SK-N-SH (cell line): Measurements from ENCODE around the gene BTBD16. TPM values are rescaled to one million over a fixed set of nuclear protein-coding genes. Genes with fewer than 3 reads are reported as not detected.

Experiments used
- CTCF ChIA-PET: fragments of 300-600, 350-600 bp; formaldehyde crosslinking; extraction: SDS; loops from one replicate; lab custom pipeline; 2021; lab: Yijun Ruan, JAX
- POLR2A ChIA-PET: fragments of 350-600 bp; sonication (Branson Sonifier 250); formaldehyde crosslinking; extraction: SDS; loops from one replicate; lab custom pipeline; 2020; ENCODE audit warnings: antibody characterized with exemption, inconsistent platforms; lab: Yijun Ruan, JAX
- DNase-seq: peaks from one replicate; pipeline ENCODE4 v3.0.0; 2012
- H2AFZ ChIP-seq: fragments of 200-600 bp; sonication (generic); 2 replicates; pipeline ENCODE4 v1.8.1; 2016; ENCODE audit warnings: antibody characterized with exemption, mild to moderate bottlenecking, low read depth
- H3F3A ChIP-seq: fragments of 200-600 bp; sonication (generic); replicated peaks from 2 replicates; pipeline ENCODE3; 2016; ENCODE audit warnings: antibody characterized with exemption, mild to moderate bottlenecking; ENCODE audit not compliant: insufficient read depth
- H3K27ac ChIP-seq, 2 experiments: fragments of 200-500 bp in 1 of 2; fragments of 200-600 bp in 1 of 2; sonication (Bioruptor generic) in 1 of 2; sonication (generic), shearing (Covaris generic) in 1 of 2; 2 replicates each; pipeline versions ENCODE4 v1.5.1 to v1.6.1; 2014 to 2016; ENCODE audit warnings: low read depth in 2 of 2, inconsistent platforms in 1 of 2, low read length in 1 of 2, mild to moderate bottlenecking in 1 of 2, mixed read lengths in 1 of 2
- H3K27me3 ChIP-seq: fragments of 200-600 bp; sonication (generic), shearing (Covaris generic); 2 replicates; pipeline ENCODE4 v1.6.1; 2016; ENCODE audit warnings: mixed run types; ENCODE audit not compliant: insufficient read depth
- H3K36me3 ChIP-seq, 2 experiments: fragments of 200-500 bp in 1 of 2; fragments of 200-600 bp in 1 of 2; sonication (Bioruptor generic) in 1 of 2; sonication (generic) in 1 of 2; replicated peaks in 1 of 2; 2 replicates each; pipeline versions ENCODE3 to v1.5.1; 2014 to 2016; ENCODE audit warnings: low read length in 1 of 2, mild to moderate bottlenecking in 1 of 2; ENCODE audit not compliant: insufficient read depth in 2 of 2, control insufficient read depth in 1 of 2
- H3K4me1 ChIP-seq, 2 experiments: fragments of 200-500 bp in 1 of 2; fragments of 200-600 bp in 1 of 2; sonication (Bioruptor generic) in 1 of 2; sonication (generic), shearing (Covaris generic) in 1 of 2; 2 replicates each; pipeline versions ENCODE4 v1.5.1 to v1.6.1; 2014 to 2016; ENCODE audit warnings: low read depth in 1 of 2, low read length in 1 of 2, mixed run types in 1 of 2; ENCODE audit not compliant: insufficient read depth in 2 of 2, control insufficient read depth in 1 of 2
- H3K4me2 ChIP-seq: fragments of 200-600 bp; sonication (generic), shearing (Covaris generic); 2 replicates; pipeline ENCODE4 v1.6.1; 2017; ENCODE audit warnings: mixed run types
- H3K4me3 ChIP-seq, 2 experiments: fragments of 200-500 bp in 1 of 2; fragments of 200-600 bp in 1 of 2; sonication (Bioruptor generic) in 1 of 2; sonication (generic), shearing (Covaris generic) in 1 of 2; 2 replicates each; pipeline versions ENCODE4 v1.5.1 to v1.8.1; 2014 to 2016; ENCODE audit warnings: low read depth in 2 of 2, inconsistent platforms in 1 of 2, low read length in 1 of 2, mild to moderate bottlenecking in 1 of 2, mixed read lengths in 1 of 2, moderate library complexity in 1 of 2
- H3K79me2 ChIP-seq: fragments of 200-600 bp; sonication (generic); 2 replicates; pipeline ENCODE4 v1.8.1; 2017; ENCODE audit warnings: mild to moderate bottlenecking; ENCODE audit not compliant: insufficient read depth
- H3K9ac ChIP-seq: fragments of 200-600 bp; sonication (generic); 2 replicates; pipeline ENCODE4 v1.6.1; 2017; ENCODE audit warnings: mixed run types
- H3K9me2 ChIP-seq: fragments of 200-600 bp; sonication (generic); 2 replicates; pipeline ENCODE4 v1.6.1; 2017; ENCODE audit warnings: mixed run types
- H3K9me3 ChIP-seq: fragments of 200-600 bp; sonication (generic); 2 replicates; pipeline ENCODE4 v1.6.1; 2017; ENCODE audit warnings: mixed run types, mild to moderate bottlenecking, moderate library complexity
- H4K20me1 ChIP-seq: fragments of 200-600 bp; sonication (generic); 2 replicates; pipeline ENCODE4 v1.6.1; 2017; ENCODE audit warnings: mild to moderate bottlenecking, mixed run types; ENCODE audit not compliant: insufficient read depth
- CHD2 ChIP-seq: fragments of 150-350 bp; IDR thresholded peaks from 2 replicates; pipeline ENCODE4 v1.6.1; 2018; ENCODE audit warnings: low read length; ENCODE audit not compliant: partially characterized antibody
- CTCF ChIP-seq: fragments of 200-600 bp; sonication (generic); IDR thresholded peaks from 2 replicates; pipeline ENCODE4 v1.6.1; 2017; ENCODE audit warnings: antibody characterized with exemption, mild to moderate bottlenecking, moderate library complexity
- ELF1 ChIP-seq: IDR thresholded peaks from 2 replicates; pipeline ENCODE4 v1.4.0; 2012
- EZH2phosphoT487 ChIP-seq: fragments of 200-600 bp; sonication (generic); IDR thresholded peaks from 2 replicates; pipeline ENCODE4 v1.6.1; 2017; ENCODE audit warnings: low read depth, mixed run types, mild to moderate bottlenecking, antibody characterized with exemption, moderate library complexity, borderline replicate concordance
- FOSL2 ChIP-seq: IDR thresholded peaks from 2 replicates; pipeline ENCODE4 v1.4.0; 2012; ENCODE audit warnings: low read depth, mild to moderate bottlenecking, moderate library complexity, borderline replicate concordance
- FOXJ3 ChIP-seq: sonication (generic); formaldehyde crosslinking; IDR thresholded peaks from 2 replicates; pipeline ENCODE4 v1.5.1; 2020; ENCODE audit warnings: mild to moderate bottlenecking, missing genetic modification reagents
- GATA2 ChIP-seq: sonication (generic); formaldehyde crosslinking; IDR thresholded peaks from 2 replicates; pipeline ENCODE4 v1.5.0; 2020; ENCODE audit warnings: mild to moderate bottlenecking, missing genetic modification reagents
- IRF3 ChIP-seq: fragments of 150-350 bp; IDR thresholded peaks from 2 replicates; pipeline ENCODE4 v1.6.1; 2016; ENCODE audit warnings: mild to moderate bottlenecking, low read depth, low read length
- JUND ChIP-seq: IDR thresholded peaks from 2 replicates; pipeline ENCODE4 v1.4.0; 2012
- MEF2A ChIP-seq: IDR thresholded peaks from 2 replicates; pipeline ENCODE4 v1.4.0; 2012; ENCODE audit warnings: low read depth, borderline replicate concordance
- MXI1 ChIP-seq: IDR thresholded peaks from 2 replicates; pipeline ENCODE4 v1.6.1; 2012; ENCODE audit warnings: mild to moderate bottlenecking, low read depth, low read length, improper control_type of control experiment
- RAD21 ChIP-seq: IDR thresholded peaks from 2 replicates; pipeline ENCODE4 v1.6.1; 2012; ENCODE audit warnings: mild to moderate bottlenecking, low read length
- REST ChIP-seq: IDR thresholded peaks from 2 replicates; pipeline ENCODE4 v1.6.1; 2012; ENCODE audit warnings: mild to moderate bottlenecking, low read depth, low read length, moderate library complexity
- RXRA ChIP-seq: IDR thresholded peaks from 2 replicates; pipeline ENCODE4 v1.4.0; 2012; ENCODE audit warnings: low read depth, mild to moderate bottlenecking, borderline replicate concordance
- SMC3 ChIP-seq: IDR thresholded peaks from 2 replicates; pipeline ENCODE4 v1.6.1; 2012; ENCODE audit warnings: low read depth, low read length, improper control_type of control experiment
- TCF12 ChIP-seq: IDR thresholded peaks from 2 replicates; pipeline ENCODE4 v1.4.0; 2012
- USF1 ChIP-seq: IDR thresholded peaks from 2 replicates; pipeline ENCODE4 v1.4.0; 2012; ENCODE audit warnings: low read depth, borderline replicate concordance
- YY1 ChIP-seq: IDR thresholded peaks from 2 replicates; pipeline ENCODE4 v1.4.0; 2012; ENCODE audit warnings: low read depth, mild to moderate bottlenecking
- ZBTB33 ChIP-seq: IDR thresholded peaks from 2 replicates; pipeline ENCODE4 v1.4.0; 2012; ENCODE audit warnings: low read depth, borderline replicate concordance
- WGBS: methylation state at CpG from one replicate; pipeline ENCODE4 v1.1.6; 2017; ENCODE audit warnings: low lambda C conversion rate; 5-methylcytosine and 5-hydroxymethylcytosine counted together
- polyA plus RNA-seq, 3 experiments: library from polyadenylated mRNA; depleted of rRNA; stranded (reverse); fragments of >200 nt; gene quantifications; 2 replicates each; pipeline ENCODE4 v1.2.3, GENCODE V29; 2012

BTBD16 gene
- polyA plus RNA-seq, 1 of the 3 experiments (the other 2 are of a cell fraction) = not detected

GRCh38 chr10:122375679-122376160 lies 104.6 kb downstream of the BTBD16 start:
- Histone ChIP-seq H3K9me3 (no peaks in the 10 kb centered on the region; the same call in 1 of the 2 replicates), H3K4me1 (peaks cover 2 to 5% of the 10 kb centered on the region in 2 experiments; a peak in 3 of 4 replicates), H2AFZ (peak overlapping the region; percentile 83), H3K79me2 (peaks cover 53% of the 10 kb centered on the region), H3K27ac (peak overlapping the region; percentile 70 to 84; a peak in 3 of 4 replicates), H3K9ac (peak overlapping the region; percentile 74), H3K27me3 (no peaks in the 10 kb centered on the region), H4K20me1 (0 out of 2 replicates have a peak, but pooled peaks cover 7% of the 10 kb centered on the region), H3K4me3 (peak overlapping the region; percentile 73 to 89), H3F3A (no peaks in the 10 kb centered on the region), H3K9me2 (no peaks in the 10 kb centered on the region), H3K36me3 (peaks cover 0 to 10% of the 10 kb centered on the region in 2 experiments), H3K4me2 (peak overlapping the region; percentile 81)
- TF ChIP-seq GATA2 (CRISPR knock-in tag) = no peak
- no peak for TF ChIP-seq FOSL2
- no peak for TF ChIP-seq TCF12
- no peak for TF ChIP-seq USF1
- TF ChIP-seq ZBTB33 = no peak
- TF ChIP-seq MEF2A = no peak
- TF ChIP-seq ELF1 = no peak
- no peak for TF ChIP-seq YY1
- no peak for TF ChIP-seq REST
- no peak for TF ChIP-seq CTCF
- TF ChIP-seq CHD2 = no peak
- TF ChIP-seq IRF3 = no peak
- no peak for TF ChIP-seq JUND
- TF ChIP-seq RXRA = no peak
- TF ChIP-seq EZH2phosphoT487 = no peak
- no peak for TF ChIP-seq MXI1
- no peak for TF ChIP-seq SMC3
- no peak for TF ChIP-seq FOXJ3 (CRISPR knock-in tag)
- no peak for TF ChIP-seq RAD21
- POLR2A ChIA-PET = no interaction called here
- under 1% methylated on average over 7 of the region's 7 CpGs for WGBS
- DNase-seq = no peak
- CTCF ChIA-PET = interaction anchor here (3.1 kb wide), 1 partner anchor 60 kb away, joined by 13 read pairs; no protein-coding TSS in a partner anchor
